ENCODE measurements around the gene FADS2. TPM values are rescaled to one million over a fixed set of nuclear protein-coding genes. Genes with fewer than 3 reads are reported as not detected.

The FADS2 gene
- total and polyA plus RNA-seq, 2 experiments from 2014 or later = 317 to 356 TPM

DNA sequence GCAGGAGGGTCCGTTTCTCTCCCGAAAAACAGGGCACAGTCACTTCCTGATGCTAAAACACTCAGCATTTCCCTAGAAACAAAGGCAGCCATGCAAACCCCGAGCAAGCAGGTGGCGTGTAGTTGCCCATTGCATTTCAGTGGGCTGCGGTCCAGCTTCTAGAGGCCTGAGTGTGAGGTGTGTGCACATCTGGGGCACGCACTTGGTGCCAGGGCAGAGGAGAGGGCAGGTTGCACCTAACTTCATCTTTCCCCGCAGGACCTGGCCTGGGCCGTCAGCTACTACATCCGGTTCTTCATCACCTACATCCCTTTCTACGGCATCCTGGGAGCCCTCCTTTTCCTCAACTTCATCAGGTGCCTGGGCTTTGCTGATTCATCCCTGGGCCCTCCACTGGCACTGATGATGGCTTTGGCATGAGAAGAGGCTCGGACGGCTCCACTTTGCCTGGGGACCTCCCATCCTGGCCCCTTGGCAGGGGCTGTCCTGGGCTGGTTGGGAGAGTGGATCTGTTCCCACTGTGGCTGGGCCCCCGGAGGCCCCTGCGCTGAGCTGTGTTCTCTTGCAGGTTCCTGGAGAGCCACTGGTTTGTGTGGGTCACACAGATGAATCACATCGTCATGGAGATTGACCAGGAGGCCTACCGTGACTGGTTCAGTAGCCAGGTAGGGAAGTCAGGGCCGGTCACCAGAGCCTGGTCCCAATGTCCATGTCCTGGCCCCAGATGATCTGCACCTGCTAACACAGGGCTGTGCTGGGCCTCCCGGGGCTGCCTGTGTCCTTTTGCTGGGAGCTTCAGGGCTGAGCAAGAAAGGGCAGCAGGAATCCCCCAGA lies 34.8 kb downstream of the FADS2 start:
- no peak overlapping the region for H3K4me2 ChIP-seq
- no peak overlapping the region for H3K27ac ChIP-seq
- H3K9me3 ChIP-seq (ENCODE audit: low read depth) = no peaks in the 10 kb centered on the region
- H3K27me3 ChIP-seq = no peaks in the 10 kb centered on the region
- no peak overlapping the region for H2AFZ ChIP-seq
- H3K9me2 ChIP-seq (replicated peaks; ENCODE audit: insufficient read depth) = no peaks in the 10 kb centered on the region
- no peaks in the 10 kb centered on the region for H3K36me3 ChIP-seq (replicated peaks; ENCODE audit: insufficient read depth, low read depth)
- no peak for TF ChIP-seq EZH2phosphoT487 (IDR thresholded peaks at IDR 0.05; ENCODE audit: low read depth, severe bottlenecking, unreplicated experiment)
- TF ChIP-seq, protein P1, sequence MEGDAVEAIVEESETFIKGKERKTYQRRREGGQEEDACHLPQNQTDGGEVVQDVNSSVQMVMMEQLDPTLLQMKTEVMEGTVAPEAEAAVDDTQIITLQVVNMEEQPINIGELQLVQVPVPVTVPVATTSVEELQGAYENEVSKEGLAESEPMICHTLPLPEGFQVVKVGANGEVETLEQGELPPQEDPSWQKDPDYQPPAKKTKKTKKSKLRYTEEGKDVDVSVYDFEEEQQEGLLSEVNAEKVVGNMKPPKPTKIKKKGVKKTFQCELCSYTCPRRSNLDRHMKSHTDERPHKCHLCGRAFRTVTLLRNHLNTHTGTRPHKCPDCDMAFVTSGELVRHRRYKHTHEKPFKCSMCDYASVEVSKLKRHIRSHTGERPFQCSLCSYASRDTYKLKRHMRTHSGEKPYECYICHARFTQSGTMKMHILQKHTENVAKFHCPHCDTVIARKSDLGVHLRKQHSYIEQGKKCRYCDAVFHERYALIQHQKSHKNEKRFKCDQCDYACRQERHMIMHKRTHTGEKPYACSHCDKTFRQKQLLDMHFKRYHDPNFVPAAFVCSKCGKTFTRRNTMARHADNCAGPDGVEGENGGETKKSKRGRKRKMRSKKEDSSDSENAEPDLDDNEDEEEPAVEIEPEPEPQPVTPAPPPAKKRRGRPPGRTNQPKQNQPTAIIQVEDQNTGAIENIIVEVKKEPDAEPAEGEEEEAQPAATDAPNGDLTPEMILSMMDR (IDR thresholded peaks at IDR 0.05; ENCODE audit: poor library complexity) = no peak
- no peak for TF ChIP-seq EZH2 (IDR thresholded peaks at IDR 0.05; ENCODE audit: borderline replicate concordance)
- 96% methylated on average over 18 of the region's 18 CpGs for WGBS (ENCODE audit: low lambda C conversion rate, missing lambda C conversion rate)
- H3K79me2 ChIP-seq = no peaks in the 10 kb centered on the region
- no peak overlapping the region for H3K4me3 ChIP-seq
- no peaks in the 10 kb centered on the region for H4K20me1 ChIP-seq (ENCODE audit: insufficient read depth, poor library complexity, severe bottlenecking)
- H3K4me1 ChIP-seq (ENCODE audit: insufficient read depth) = no peaks in the 10 kb centered on the region
- DNase-seq (ENCODE audit: low spot score) = no peak

DNA sequence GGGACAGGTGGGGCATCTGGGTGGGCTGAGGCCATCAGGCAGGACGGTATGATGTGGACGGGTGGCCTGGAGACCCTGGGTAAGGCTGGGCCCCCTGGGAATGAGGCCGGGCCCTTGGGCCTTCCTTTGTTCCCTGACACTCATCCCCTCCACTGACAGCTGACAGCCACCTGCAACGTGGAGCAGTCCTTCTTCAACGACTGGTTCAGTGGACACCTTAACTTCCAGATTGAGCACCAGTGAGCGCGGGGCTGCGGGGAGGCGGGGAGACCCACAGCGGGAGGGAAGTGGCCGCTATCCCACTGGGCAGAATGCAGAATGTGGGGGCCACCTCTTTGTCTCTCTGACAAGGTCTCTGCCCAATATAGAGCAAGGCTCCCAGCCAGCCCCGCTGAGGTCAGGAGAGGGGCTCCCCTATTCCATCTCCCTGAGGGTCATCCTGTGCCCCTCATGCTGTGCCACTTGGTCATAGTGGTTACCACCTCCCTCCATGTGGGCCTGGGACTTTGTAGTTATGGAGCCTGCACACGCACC lies 35.5 kb downstream of the FADS2 start:
- H4K20me1 ChIP-seq (ENCODE audit: insufficient read depth, poor library complexity, severe bottlenecking) = no peaks in the 10 kb centered on the region
- no peak overlapping the region for H3K4me3 ChIP-seq
- no peak overlapping the region for H2AFZ ChIP-seq
- no peaks in the 10 kb centered on the region for H3K9me2 ChIP-seq (replicated peaks; ENCODE audit: insufficient read depth)
- no peak overlapping the region for H3K27ac ChIP-seq
- no peaks in the 10 kb centered on the region for H3K9me3 ChIP-seq (ENCODE audit: low read depth)
- no peaks in the 10 kb centered on the region for H3K4me1 ChIP-seq (ENCODE audit: insufficient read depth)
- DNase-seq (ENCODE audit: low spot score) = no peak
- no peaks in the 10 kb centered on the region for H3K79me2 ChIP-seq
- TF ChIP-seq EZH2 (IDR thresholded peaks at IDR 0.05; ENCODE audit: borderline replicate concordance) (no peak), EZH2phosphoT487 (IDR thresholded peaks at IDR 0.05; ENCODE audit: low read depth, severe bottlenecking, unreplicated experiment) (no peak)
- TF ChIP-seq, protein P1 (IDR thresholded peaks at IDR 0.05; ENCODE audit: poor library complexity) = no peak
- WGBS (ENCODE audit: low lambda C conversion rate, missing lambda C conversion rate) = 93% methylated on average over 13 of the region's 13 CpGs
- no peaks in the 10 kb centered on the region for H3K27me3 ChIP-seq
- no peak overlapping the region for H3K4me2 ChIP-seq
- no peaks in the 10 kb centered on the region for H3K36me3 ChIP-seq (replicated peaks; ENCODE audit: insufficient read depth, low read depth)

DNA sequence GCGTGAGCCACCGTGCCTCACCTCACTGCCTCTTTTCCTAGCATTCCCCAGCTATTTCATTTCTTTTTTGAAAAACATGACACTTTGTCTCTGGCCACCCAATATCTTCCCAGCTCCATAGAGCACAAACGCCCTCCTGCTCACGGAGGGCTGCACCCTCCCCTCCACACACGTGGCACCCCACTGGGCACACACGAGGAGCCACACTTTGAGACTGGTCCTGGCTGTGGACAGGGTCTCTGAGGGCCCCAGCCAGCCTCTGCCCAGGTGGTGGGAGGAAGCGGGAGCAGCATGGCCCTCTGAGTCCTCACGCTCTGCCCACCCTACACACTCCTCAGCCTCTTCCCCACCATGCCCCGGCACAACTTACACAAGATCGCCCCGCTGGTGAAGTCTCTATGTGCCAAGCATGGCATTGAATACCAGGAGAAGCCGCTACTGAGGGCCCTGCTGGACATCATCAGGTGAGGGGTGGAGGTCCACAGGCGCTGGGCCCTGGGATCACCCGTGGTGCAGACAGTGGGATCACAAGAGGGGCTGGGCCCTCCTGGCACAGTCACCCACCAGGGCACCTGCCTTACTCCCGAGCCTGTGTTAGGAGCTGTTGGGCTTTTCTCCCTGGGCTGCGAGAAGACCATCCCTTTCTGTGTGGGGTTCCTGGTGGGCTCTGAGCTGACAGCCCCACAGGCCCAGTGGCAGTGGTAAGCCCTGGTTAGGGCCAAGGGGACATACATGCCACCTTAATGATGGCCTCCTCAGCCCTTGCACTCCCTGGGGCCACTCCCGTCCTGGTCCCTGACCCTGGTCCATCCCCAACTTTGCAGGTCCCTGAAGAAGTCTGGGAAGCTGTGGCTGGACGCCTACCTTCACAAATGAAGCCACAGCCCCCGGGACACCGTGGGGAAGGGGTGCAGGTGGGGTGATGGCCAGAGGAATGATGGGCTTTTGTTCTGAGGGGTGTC lies 37.0 kb downstream of the FADS2 start:
- WGBS (ENCODE audit: low lambda C conversion rate, missing lambda C conversion rate) = 95% methylated on average over 20 of the region's 20 CpGs
- H3K27me3 ChIP-seq = no peaks in the 10 kb centered on the region
- no peak overlapping the region for H3K4me2 ChIP-seq
- no peaks in the 10 kb centered on the region for H3K36me3 ChIP-seq (replicated peaks; ENCODE audit: insufficient read depth, low read depth)
- TF ChIP-seq EZH2 (IDR thresholded peaks at IDR 0.05; ENCODE audit: borderline replicate concordance) = no peak
- no peak for TF ChIP-seq EZH2phosphoT487 (IDR thresholded peaks at IDR 0.05; ENCODE audit: low read depth, severe bottlenecking, unreplicated experiment)
- TF ChIP-seq, protein P1 (IDR thresholded peaks at IDR 0.05; ENCODE audit: poor library complexity) = no peak
- H3K9me3 ChIP-seq (ENCODE audit: low read depth) = no peaks in the 10 kb centered on the region
- H3K4me3 ChIP-seq = no peak overlapping the region
- no peak for DNase-seq (ENCODE audit: low spot score)
- H4K20me1 ChIP-seq (ENCODE audit: insufficient read depth, poor library complexity, severe bottlenecking) = no peaks in the 10 kb centered on the region
- no peaks in the 10 kb centered on the region for H3K4me1 ChIP-seq (ENCODE audit: insufficient read depth)
- H2AFZ ChIP-seq = no peak overlapping the region
- no peak overlapping the region for H3K27ac ChIP-seq
- H3K79me2 ChIP-seq = no peaks in the 10 kb centered on the region
- H3K9me2 ChIP-seq (replicated peaks; ENCODE audit: insufficient read depth) = no peaks in the 10 kb centered on the region
